ENCODE results near the gene PRKG2.
A peak's percentile ranks its signal among the peaks of the same experiment; 100 is the strongest.
"Not testable (repeated sequence)": the region's sequence is repeated elsewhere in the genome, so short reads cannot be mapped to it uniquely, and the experiment has no call there.

Gene PRKG2

DNA sequence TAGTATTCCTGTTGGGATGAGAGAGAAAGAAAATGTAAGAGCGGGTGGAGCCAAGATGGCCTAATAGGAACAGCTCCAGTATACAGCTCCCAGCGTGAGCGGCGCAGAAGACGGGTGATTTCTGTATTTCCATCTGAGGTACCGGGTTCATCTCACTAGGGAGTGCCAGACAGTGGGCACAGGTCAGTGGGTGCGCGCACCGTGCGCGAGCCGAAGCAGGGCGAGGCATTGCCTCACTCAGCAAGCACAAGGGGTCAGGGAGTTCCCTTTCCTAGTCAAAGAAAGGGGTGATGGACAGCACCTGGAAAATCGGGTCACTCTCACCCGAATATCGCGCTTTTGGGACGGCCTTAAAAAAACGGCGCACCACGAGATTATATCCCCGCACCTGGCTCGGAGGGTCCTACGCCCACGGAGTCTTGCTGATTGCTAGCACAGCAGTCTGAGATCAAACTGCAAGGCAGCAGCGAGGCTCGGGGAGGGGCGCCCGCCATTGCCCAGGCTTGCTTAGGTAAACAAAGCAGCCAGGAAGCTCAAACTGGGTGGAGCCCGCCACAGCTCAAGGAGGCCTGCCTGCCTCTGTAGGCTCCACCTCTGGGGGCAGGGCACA, 61.2 kb downstream of the PRKG2 start:
- DNase-seq: not testable (repeated sequence)

- DNase-seq: no peak
Observed at GRCh38 chr4:81152839-81153713, 61.9 kb downstream of the PRKG2 start.

DNA sequence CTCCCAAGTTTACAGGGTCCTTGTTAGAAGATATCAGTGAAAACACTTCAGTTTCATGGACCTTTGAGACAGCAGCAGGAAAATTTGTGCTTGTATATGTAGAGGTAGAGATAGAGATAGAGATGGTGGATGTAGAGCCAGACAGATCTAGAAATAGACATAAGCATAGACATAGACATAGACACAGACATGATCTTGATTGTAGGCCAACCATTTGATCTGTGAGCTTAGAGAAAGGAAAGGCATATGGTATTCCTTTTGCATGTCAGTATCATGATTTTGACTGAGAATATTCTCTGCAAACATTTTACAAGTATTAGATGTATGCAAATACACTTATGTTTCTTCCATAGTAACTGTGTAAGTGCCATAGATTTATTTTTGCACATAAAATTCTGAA, 65.0 kb downstream of the PRKG2 start:
- no peak for DNase-seq

DNA sequence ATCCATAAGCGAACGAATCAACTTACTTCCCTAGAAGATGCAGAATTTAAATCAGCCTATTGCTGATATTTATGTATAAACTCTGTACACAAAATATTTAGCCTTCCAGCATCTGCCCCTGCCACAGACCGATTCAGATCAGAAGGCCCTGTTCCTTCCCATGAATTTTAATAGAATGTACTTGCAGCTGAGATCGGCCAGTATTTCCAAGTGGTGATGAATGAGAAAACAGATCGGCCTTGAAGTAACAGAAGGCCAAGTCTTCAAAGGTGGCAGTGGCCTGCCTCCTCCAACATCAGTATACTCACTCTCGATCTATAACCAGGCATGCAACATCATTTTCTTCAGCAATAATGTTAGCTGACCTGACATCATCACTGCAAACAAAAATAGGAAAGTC, 66.4 kb downstream of the PRKG2 start:
- no peak for DNase-seq

GRCh38 chr4:81146466-81146865, 68.6 kb downstream of the PRKG2 start:
- DNase-seq: no peak

DNA sequence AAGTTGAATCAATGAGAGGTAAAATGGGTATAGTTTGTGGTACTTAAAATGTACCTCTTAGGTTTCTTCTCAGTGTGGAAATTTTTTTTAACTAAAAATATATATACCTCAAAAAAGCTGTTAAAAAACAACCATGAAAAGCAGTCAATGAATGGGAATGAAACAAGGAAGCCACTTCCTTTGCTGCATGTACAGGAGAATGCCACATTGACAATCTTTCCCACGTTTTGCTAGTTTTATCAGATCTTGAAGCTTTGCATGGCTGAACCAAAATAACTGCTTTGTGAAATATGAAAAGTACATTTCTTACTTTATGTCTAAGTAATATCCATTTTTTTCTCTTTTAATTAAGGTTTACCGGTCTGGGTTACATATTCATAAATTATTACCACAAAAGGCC, 71.8 kb downstream of the PRKG2 start:
- no peak for DNase-seq

DNA sequence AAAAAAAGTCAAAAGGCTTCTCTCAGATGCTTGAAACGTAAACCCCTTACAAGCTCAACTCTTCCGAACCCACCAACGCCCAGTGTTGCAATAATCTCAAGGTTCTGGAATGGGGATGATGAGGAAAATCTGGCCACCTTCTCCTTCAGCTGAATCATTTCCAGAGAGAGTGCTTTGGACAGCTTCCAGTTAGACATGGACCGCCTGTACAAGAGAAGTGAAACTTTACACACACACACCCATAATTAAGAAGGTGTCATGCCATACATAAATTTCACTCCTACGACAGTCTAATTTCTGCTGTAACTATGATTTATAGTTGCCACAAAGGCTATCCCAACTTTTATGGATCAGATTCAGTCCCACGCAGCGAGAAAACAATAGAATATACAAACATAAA, 72.3 kb downstream of the PRKG2 start:
- no peak for DNase-seq

GRCh38 chr4:81137894-81138293, 77.1 kb downstream of the PRKG2 start:
- no peak for DNase-seq

DNA sequence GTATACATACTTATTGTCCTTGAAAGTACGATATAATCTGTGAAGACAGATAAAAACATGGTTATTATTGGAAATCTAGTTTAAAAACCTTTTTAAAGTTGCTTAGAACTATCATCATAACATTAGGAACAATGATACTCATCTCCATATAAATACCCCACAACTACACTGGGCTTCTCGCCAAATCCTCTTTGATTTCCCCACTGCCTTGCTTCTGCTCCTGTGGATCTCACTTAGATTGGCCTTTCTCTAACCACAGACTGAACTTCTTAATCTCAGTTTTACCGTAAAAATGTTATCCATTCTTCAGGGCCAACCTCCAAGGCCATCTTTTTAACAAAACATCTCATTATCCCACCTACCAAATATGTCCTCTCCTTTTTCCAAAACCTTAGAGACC, 77.6 kb downstream of the PRKG2 start:
- DNase-seq: no peak

DNA sequence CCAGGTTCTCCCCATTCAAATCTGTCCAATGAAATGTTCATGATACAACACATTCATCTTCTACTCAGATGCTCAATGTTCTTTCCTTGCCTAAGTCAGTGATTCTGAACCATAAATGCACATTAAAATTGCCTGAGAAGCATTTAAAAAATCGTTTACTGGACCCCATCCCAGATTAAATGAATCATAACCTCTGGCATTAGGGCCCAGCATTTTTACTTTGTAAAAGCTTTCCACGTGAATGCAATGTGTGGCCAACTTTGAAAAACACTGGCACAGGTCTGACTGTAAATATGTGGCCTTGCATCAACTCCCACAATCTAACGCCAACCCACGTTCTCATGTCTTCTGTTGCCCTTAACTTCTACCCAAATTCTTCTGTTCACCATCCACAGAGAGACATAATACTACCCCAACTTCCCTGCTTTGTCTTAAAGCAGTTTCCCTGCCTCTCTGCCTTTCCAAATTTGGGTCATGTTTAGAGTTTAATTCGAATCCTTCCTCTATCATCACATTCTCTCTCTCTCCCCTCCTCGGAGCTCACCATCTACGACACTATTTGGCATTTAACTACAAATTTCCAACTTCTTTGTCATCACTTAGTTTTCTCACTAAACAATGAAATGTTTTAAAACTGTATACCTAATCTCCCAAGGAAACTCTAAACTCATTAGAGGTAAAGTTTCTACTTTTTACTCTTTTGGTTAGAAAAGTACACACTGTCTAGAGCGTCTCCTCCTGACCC, 78.7 kb downstream of the PRKG2 start:
- peak; percentile 63 for DNase-seq

DNA sequence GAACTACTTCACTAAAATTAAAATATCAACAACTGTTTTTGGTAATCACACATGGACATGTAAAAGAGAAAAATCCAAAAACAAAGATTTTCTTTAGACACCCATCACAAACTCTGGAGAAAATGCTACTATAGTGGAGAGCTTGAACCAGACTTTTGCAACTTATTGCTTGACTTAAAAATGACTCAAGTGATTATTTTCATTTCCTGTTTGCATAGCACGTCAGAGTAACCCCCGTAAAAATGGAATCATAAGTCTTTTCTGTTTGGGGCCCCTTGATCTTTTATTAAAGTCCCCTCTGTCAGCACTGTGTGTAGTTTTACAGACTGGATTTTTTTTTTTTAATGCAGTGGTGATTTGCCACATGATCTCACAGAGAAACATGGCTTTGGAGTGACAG, 79.5 kb downstream of the PRKG2 start:
- no peak for DNase-seq

GRCh38 chr4:81131563-81131962, 83.5 kb downstream of the PRKG2 start:
- DNase-seq: no peak

- no peak for DNase-seq
Observed at GRCh38 chr4:81131066-81131465, 84.0 kb downstream of the PRKG2 start.

GRCh38 chr4:81130569-81130968, 84.5 kb downstream of the PRKG2 start:
- no peak for DNase-seq

- DNase-seq: no peak
Observed at GRCh38 chr4:81120055-81120454, 95.0 kb downstream of the PRKG2 start.

- DNase-seq: no peak
Observed at GRCh38 chr4:81118086-81118485, 96.9 kb downstream of the PRKG2 start.

- no peak for DNase-seq
Observed at GRCh38 chr4:81116566-81116965, 98.5 kb downstream of the PRKG2 start.

- no peak for DNase-seq
Observed at GRCh38 chr4:81113024-81113423, 102.0 kb downstream of the PRKG2 start.

GRCh38 chr4:81109356-81109755, 105.7 kb downstream of the PRKG2 start:
- no peak for DNase-seq

DNA sequence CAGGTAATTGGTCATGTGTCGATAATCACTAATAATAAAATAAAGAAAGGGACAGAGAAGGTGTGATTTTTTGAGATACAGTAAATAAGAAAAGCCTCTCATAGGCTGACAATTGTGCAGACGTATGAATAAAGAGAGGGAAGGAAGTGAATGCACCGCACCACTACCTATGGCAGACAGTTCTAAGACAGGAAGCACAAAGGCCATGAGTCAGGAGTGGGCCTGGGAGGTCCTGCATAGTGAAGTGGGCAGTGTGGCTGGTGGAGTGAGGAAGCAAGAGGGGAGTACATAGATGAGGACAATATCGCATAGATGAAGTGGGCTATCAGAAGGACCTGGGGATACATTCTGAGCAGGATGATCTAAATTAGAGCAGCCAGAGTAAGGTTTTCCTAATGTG, 108.9 kb downstream of the PRKG2 start:
- no peak for DNase-seq

- no peak for DNase-seq
Observed at GRCh38 chr4:81102107-81102506, 112.9 kb downstream of the PRKG2 start.

GRCh38 chr4:81096566-81096965, 118.5 kb downstream of the PRKG2 start:
- no peak for DNase-seq

DNA sequence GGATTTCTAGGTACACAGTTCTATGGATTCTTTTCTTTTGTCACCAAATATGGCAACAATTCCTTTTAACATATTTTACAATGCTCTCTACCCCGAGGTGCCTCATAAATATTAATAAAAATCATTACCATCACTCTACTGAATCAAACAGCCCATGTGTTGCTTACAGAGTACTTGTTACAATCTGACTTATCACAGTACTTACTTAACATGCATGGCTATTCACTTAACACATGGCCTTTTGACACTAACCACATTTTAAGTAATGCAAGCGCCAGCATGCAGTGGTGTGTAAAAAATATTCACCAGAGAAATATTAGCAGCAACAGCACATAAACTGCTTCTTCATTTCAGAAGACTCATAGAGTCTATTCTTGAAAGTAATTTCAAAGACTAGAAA, 119.6 kb downstream of the PRKG2 start:
- no peak for DNase-seq

Data from left hindlimb (tissue), 1 donor.